HUES6 (cell line): Measurements from ENCODE around the gene TSPAN18.

Experiments
- H3K27ac ChIP-seq: 2 replicates; pipeline ENCODE4 v1.7.0; 2013; ENCODE audit warnings: low read depth, mild to moderate bottlenecking, low read length, inconsistent platforms
- H3K27me3 ChIP-seq: 2 replicates; pipeline ENCODE4 v1.6.1; 2013; ENCODE audit warnings: low read length; ENCODE audit not compliant: control insufficient read depth, insufficient read depth
- H3K36me3 ChIP-seq: 2 replicates; pipeline ENCODE4 v1.6.1; 2013; ENCODE audit warnings: low read length; ENCODE audit not compliant: control insufficient read depth, insufficient read depth
- H3K4me1 ChIP-seq: 2 replicates; pipeline ENCODE4 v1.6.1; 2013; ENCODE audit warnings: low read length; ENCODE audit not compliant: control insufficient read depth, insufficient read depth
- H3K4me3 ChIP-seq: 2 replicates; pipeline ENCODE4 v1.5.1; 2013; ENCODE audit warnings: low read depth, low read length
- H3K9ac ChIP-seq: one replicate; pipeline ENCODE4 v1.6.1; 2013; ENCODE audit warnings: mild to moderate bottlenecking, low read length
- H3K9me3 ChIP-seq: 2 replicates; pipeline ENCODE4 v1.6.1; 2013; ENCODE audit warnings: low read depth, low read length; ENCODE audit not compliant: control insufficient read depth, insufficient read depth

TSPAN18 gene

DNA sequence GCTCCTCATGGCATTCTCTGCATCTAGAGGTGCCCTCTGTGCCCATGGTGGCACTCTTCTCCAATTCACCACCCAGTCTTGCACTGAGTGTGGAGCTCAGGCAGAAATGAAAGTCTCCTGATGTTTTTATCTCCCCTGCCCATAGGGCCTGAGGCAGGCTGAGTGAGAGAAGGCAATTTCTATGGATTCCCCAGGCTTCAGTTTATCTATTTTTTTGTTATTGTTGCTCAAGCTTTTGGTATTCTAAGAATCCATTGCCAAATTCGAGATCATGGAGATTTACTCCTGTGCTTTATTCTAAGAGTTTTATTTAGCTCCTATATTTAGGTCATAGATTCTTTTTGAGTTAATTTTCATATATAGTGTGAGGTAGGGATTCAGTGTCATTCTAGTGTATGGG, 40.7 kb downstream of the TSPAN18 start:
- peaks cover 20% of the 10 kb centered on the region for H3K36me3 ChIP-seq
- peaks cover 26% of the 10 kb centered on the region for H3K4me1 ChIP-seq
- H3K27me3 ChIP-seq, result no peaks in the 10 kb centered on the region
- no peak overlapping the region for H3K9ac ChIP-seq
- no peak overlapping the region for H3K27ac ChIP-seq
- H3K4me3 ChIP-seq, result no peak overlapping the region
- H3K9me3 ChIP-seq, result peaks cover 10% of the 10 kb centered on the region; the same call in 1 of the 2 replicates

DNA sequence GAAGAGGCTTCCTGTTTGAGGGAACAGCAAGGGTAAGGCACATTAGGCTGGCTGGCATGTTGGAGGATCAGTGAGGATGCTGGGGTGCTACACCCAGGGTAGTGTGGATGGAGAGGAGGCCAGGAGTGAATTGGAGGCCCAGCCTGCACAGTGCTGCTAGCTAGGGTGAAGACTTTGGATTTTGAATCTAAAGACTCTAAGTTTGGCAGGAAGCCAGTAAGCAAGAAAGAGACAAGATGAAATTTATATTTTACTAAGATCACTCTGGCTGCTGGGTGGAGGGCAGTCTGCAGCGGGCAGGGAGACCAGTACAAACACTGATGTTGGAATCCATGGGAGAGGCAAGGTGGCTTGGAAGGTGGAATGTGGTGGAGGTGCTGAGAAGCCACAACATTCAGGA, 43.6 kb downstream of the TSPAN18 start:
- no peaks in the 10 kb centered on the region for H3K27me3 ChIP-seq
- no peak overlapping the region for H3K27ac ChIP-seq
- peaks cover 11% of the 10 kb centered on the region; the same call in 1 of the 2 replicates for H3K36me3 ChIP-seq
- peaks cover 10% of the 10 kb centered on the region; the same call in 1 of the 2 replicates for H3K9me3 ChIP-seq
- peaks cover 34% of the 10 kb centered on the region for H3K4me1 ChIP-seq
- H3K4me3 ChIP-seq, result no peak overlapping the region
- no peak overlapping the region for H3K9ac ChIP-seq

DNA sequence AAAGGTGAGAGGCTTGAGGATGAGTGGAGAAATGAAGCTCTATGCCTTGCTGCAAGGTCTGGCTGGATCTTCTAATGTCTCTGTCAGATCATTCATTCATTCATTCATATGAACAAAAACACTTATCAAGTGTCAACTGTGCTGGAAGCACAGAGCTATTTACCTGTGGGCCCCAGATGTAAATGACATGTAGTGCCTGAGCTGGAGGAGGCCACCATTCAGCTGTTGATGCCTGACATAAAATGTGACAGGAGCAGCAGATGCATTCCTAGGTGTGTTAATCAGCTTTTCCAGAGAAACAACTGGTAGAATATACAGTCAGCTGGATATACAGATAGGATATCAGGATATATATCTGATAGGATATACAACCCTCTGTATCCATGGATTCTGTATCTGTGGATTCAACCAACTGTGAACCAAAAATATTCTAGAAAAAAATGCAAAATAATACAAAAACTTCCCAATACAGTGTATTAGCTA, 44.5 kb downstream of the TSPAN18 start:
- Histone ChIP-seq H3K4me1 (peaks cover 33% of the 10 kb centered on the region), H3K4me3 (no peak overlapping the region), H3K9ac (no peak overlapping the region), H3K36me3 (peaks cover 9% of the 10 kb centered on the region; the same call in 1 of the 2 replicates), H3K27ac (no peak overlapping the region), H3K27me3 (no peaks in the 10 kb centered on the region), H3K9me3 (peaks cover 10% of the 10 kb centered on the region; the same call in 1 of the 2 replicates)

DNA sequence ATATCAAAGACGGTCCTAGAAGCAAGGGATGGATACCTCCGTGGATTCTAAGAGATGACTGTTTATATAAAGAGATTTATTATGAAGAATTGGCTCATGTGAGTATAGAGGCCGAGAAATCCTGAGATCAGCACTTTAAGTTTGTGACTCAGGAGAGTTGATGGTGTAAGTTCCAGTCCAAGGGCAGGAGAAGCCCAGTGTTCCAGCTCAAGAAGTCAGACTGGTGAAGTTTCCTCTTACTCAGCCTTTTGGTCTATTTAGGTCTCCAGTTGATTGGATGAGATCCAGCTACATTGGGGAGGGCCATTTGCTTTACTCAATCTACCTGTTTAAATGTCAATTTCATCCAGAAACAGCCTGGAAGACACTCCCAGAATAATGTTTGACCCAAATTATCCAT, 45.1 kb downstream of the TSPAN18 start:
- peaks cover 10% of the 10 kb centered on the region; the same call in 1 of the 2 replicates for H3K9me3 ChIP-seq
- H3K27me3 ChIP-seq, result no peaks in the 10 kb centered on the region
- H3K36me3 ChIP-seq, result peaks cover 9% of the 10 kb centered on the region; the same call in 1 of the 2 replicates
- peaks cover 28% of the 10 kb centered on the region for H3K4me1 ChIP-seq
- no peak overlapping the region for H3K4me3 ChIP-seq
- no peak overlapping the region for H3K9ac ChIP-seq
- H3K27ac ChIP-seq, result no peak overlapping the region

DNA sequence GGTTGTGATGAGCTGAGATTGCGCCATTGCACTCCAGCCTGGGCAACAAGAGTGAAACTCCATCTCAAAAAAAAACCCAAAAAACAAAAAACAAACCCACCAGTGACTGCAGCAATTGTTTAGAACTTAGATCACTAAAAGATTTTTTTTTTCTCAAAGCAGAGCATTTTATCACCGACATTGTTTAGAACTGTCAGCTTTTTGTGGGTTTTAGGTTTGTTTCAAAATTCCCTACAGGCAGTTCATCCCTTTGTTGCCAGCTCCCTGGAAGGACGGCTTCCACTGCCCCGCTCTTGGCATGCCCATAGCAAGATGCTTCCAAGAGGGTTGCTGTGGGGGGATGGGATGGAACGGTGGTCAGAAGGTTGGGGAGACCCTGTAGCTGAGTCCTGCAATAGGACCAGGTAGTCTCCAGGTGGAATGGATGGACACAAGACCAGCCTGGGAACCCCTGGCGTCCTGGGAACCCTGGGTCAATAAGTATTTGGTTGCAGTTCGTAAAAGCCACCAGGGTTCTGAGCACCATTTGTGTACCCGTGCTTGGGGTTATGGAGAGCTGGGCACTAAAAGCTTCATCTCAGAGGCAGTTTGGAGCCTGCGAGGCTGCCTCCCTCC, 46.7 kb downstream of the TSPAN18 start:
- H3K36me3 ChIP-seq, result no peaks in the 10 kb centered on the region
- H3K4me3 ChIP-seq, result no peak overlapping the region
- H3K27me3 ChIP-seq, result no peaks in the 10 kb centered on the region
- H3K9me3 ChIP-seq, result no peaks in the 10 kb centered on the region
- H3K27ac ChIP-seq, result no peak overlapping the region
- H3K9ac ChIP-seq, result no peak overlapping the region
- peaks cover 41% of the 10 kb centered on the region for H3K4me1 ChIP-seq

DNA sequence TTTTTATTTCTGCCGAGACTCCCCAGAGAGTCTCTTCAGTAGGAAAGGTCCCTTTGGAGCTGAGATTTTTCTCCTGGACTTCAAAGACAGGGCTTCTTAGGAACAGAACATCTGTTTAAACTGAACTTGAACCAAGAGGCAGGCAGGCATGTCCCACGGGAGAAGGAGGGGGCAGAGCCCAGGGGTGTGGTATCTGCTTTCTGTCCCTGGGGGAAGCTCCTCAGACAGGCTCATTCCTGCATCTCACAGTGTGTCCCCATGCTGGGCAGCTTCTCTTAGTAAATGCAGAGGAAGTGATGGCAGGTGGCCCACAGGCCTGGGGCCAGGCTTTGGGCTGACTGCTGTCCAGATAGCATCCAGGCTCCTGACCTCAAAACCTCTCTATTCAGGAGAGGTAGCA, 47.3 kb downstream of the TSPAN18 start:
- no peak overlapping the region for H3K9ac ChIP-seq
- H3K9me3 ChIP-seq, result no peaks in the 10 kb centered on the region
- no peaks in the 10 kb centered on the region for H3K27me3 ChIP-seq
- no peaks in the 10 kb centered on the region for H3K36me3 ChIP-seq
- H3K27ac ChIP-seq, result no peak overlapping the region
- H3K4me1 ChIP-seq, result peaks cover 41% of the 10 kb centered on the region
- H3K4me3 ChIP-seq, result no peak overlapping the region

DNA sequence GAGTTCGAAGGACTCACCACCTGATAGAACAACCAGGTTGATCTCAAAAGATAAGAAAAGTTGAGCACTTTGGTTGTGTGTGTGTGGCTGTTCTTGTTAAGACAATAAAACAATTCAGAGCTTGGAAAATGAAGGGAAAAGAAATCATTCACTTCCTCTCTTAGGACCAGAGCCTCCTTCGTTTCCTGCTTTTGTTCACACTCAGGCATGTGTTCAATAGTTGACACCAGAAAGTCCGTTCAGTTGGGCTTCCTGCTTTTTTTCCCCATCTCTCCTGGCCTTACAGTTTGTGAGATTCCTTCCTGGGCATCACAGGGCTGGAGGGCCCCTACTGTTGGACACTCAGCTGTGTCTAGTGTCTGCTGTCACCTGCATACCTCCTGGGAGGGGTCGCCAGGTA, 48.0 kb downstream of the TSPAN18 start:
- H3K9ac ChIP-seq, result no peak overlapping the region
- H3K4me1 ChIP-seq, result peaks cover 42% of the 10 kb centered on the region
- no peaks in the 10 kb centered on the region for H3K9me3 ChIP-seq
- H3K27ac ChIP-seq, result no peak overlapping the region
- no peaks in the 10 kb centered on the region for H3K27me3 ChIP-seq
- 0 out of 2 replicates have a peak, but pooled peaks cover 2% of the 10 kb centered on the region for H3K36me3 ChIP-seq
- no peak overlapping the region for H3K4me3 ChIP-seq

DNA sequence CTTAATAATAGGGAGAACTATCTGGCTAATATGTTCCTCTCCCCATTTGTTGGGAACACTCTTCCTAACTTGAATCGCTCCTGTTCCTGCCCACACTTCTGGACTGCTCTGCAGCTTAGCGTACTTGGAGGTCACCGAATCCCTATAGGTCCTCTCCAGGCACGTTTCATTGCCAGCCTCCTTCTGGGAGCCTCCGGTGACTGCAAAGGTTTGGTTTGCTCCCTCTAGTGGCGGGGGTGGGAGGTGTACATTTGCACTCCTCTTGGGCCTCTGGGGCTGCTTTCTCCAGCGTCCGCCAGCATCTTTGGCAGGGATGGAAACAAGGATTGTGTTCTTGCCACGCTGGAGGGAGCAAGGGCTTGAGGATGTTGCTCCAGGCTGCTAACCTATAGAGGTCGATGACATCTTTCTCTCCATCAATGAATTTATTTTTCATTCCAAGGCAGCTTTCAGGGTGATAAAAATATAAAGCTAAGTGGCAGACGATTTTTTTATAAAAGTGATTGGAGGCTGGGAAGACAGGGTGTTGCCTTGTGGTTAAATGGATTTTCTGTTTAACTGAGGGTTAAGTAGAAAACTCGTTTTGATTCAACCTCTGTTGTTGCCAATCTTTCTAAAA, 48.7 kb downstream of the TSPAN18 start:
- Histone ChIP-seq H3K4me1 (peaks cover 47% of the 10 kb centered on the region), H3K4me3 (no peak overlapping the region), H3K36me3 (0 out of 2 replicates have a peak, but pooled peaks cover 2% of the 10 kb centered on the region), H3K27me3 (no peaks in the 10 kb centered on the region), H3K9ac (no peak overlapping the region), H3K27ac (no peak overlapping the region), H3K9me3 (no peaks in the 10 kb centered on the region)

DNA sequence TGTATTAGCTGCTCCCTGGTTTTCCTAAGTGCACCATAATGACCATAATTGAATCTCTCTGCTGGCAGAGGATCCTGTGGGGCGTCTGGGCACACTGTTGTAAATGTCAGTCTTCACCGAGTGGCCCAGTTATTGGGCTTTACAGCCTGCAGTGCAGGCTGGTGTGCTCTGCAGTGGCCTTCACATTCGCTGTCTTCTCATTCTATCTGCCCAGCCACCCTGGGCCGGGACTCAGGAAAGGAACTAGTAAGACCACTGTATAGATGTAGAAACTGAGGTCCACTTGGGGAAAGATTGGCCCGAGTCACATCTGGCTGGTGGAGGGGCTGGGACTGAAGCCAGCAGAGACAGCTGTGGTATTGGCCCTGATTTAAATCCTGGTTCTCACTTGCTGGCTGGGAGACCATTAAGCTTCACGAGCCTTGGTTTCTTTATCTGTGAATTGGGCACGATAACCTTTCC, 49.3 kb downstream of the TSPAN18 start:
- Histone ChIP-seq H3K4me1 (peaks cover 52% of the 10 kb centered on the region), H3K27ac (no peak overlapping the region), H3K9ac (no peak overlapping the region), H3K4me3 (no peak overlapping the region), H3K27me3 (no peaks in the 10 kb centered on the region), H3K36me3 (0 out of 2 replicates have a peak, but pooled peaks cover 2% of the 10 kb centered on the region), H3K9me3 (no peaks in the 10 kb centered on the region)

DNA sequence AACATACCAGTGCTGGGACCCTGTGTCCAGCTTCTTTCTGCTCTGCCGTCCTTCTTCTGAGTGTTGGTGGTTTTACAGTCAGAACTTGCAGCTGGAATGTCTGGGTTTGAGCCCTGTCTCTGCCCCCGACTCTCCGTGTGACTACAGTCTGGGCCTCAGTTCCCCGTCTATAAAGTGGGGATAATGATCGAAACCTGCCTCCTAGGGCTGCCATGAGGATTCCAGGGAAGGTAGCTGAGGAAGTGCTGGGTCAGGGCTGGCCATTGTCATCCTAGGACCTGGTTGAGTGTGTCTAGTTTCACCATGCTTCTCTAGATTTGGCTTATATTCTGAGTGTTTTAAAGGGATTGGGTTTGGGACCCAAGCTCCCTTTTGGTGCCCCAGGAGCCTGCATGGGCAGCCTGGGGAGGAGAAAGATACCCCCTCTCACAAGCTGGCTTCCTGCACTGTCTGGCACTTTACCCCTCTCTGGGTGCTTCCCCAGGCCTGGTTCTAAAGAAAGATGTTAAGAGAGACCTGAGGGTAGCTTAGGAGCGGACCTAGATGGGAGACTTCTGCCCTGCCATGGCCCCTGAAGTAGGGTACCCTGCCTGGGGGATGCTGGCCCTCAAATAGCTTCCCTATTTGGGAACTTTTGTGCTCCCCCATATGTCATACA, 49.9 kb downstream of the TSPAN18 start:
- Histone ChIP-seq H3K9me3 (no peaks in the 10 kb centered on the region), H3K4me1 (peaks cover 55% of the 10 kb centered on the region), H3K4me3 (no peak overlapping the region), H3K36me3 (0 out of 2 replicates have a peak, but pooled peaks cover 2% of the 10 kb centered on the region), H3K9ac (no peak overlapping the region), H3K27me3 (no peaks in the 10 kb centered on the region), H3K27ac (no peak overlapping the region)
